K562 (cell line): ENCODE measurements around the gene PSMA6. TPM values are rescaled to one million over a fixed set of nuclear protein-coding genes. Genes with fewer than 3 reads are reported as not detected.

Experiments used
- ATAC-seq: fragments of 200-7000 bp; cut with Tn5 transposase; 3 replicates; pipeline ENCODE4 v1.9.1; 2020; ENCODE audit warnings: moderate library complexity
- BruUV-seq: library from RNA; stranded (reverse); fragments of 400-500 nt; replicated peaks from 2 replicates; lab custom pipeline; 2021; lab: Mats Ljungman, UMichigan
- CTCF ChIA-PET: fragments of 300-600 bp; formaldehyde crosslinking; extraction: SDS; loops from one replicate; lab custom pipeline; 2021; ENCODE audit warnings: low intra/inter-chr PET ratio; lab: Yijun Ruan, JAX
- POLR2A ChIA-PET: fragments of 300-600, 350-650 bp; sonication (Branson Sonifier 250); formaldehyde crosslinking; extraction: SDS; loops from one replicate; lab custom pipeline; 2021; ENCODE audit warnings: antibody characterized with exemption, inconsistent platforms; lab: Yijun Ruan, JAX
- DNase-seq, 4 experiments: peaks; one replicate each; pipeline versions ENCODE4 v3.0.0 to v3.0.0-alpha.2; 2011 to 2018; ENCODE audit warnings: low spot score in 3 of 4, mixed read lengths in 3 of 4; ENCODE audit errors: extremely low read depth in 1 of 4
- FAIRE-seq: peaks from 2 replicates; lab custom pipeline; 2011; peaks lifted over from hg19 to GRCh38; lab: Jason Lieb, UNC
- H2AFZ ChIP-seq: 2 replicates; pipeline ENCODE4 v1.6.0; 2011; ENCODE audit warnings: low read depth, low read length, control low read depth, inconsistent platforms
- H3K27ac ChIP-seq: fragments of 200-600 bp; 3 replicates; pipeline ENCODE4 v1.8.0; 2011; ENCODE audit warnings: low read depth, mild to moderate bottlenecking, control low read depth, inconsistent platforms, low read length, moderate library complexity, mixed read lengths; ENCODE audit errors: extremely low read depth
- H3K27me3 ChIP-seq, 2 experiments: fragments of 300-600 bp in 1 of 2; 2 replicates in 1 of 2; 3 replicates in 1 of 2; pipeline versions ENCODE4 v1.6.0 to v1.8.0; 2011; ENCODE audit warnings: inconsistent platforms in 2 of 2, low read length in 2 of 2, mild to moderate bottlenecking in 1 of 2, mixed read lengths in 1 of 2, moderate library complexity in 1 of 2; ENCODE audit not compliant: control insufficient read depth in 2 of 2, insufficient read depth in 2 of 2
- H3K36me3 ChIP-seq: fragments of 300-600 bp; 3 replicates; pipeline ENCODE4 v1.8.0; 2011; ENCODE audit warnings: mild to moderate bottlenecking, low read length, inconsistent platforms; ENCODE audit not compliant: control insufficient read depth, insufficient read depth
- H3K4me1 ChIP-seq, 2 experiments: fragments of 200-600 bp in 1 of 2; replicated peaks in 1 of 2; 2 replicates in 1 of 2; 3 replicates in 1 of 2; pipeline versions ENCODE4 v1.5.1 to v1.8.0; 2011; ENCODE audit warnings: inconsistent platforms in 2 of 2, low read length in 2 of 2, mild to moderate bottlenecking in 1 of 2, mixed read lengths in 1 of 2, moderate library complexity in 1 of 2; ENCODE audit not compliant: control insufficient read depth in 2 of 2, insufficient read depth in 2 of 2
- H3K4me2 ChIP-seq: 2 replicates; pipeline ENCODE4 v1.6.1; 2011; ENCODE audit warnings: low read length, control low read depth, inconsistent platforms, mixed read lengths; ENCODE audit not compliant: insufficient read depth
- H3K4me3 ChIP-seq: fragments of 200-600 bp; sonication (generic), shearing (Covaris generic); 2 replicates; pipeline ENCODE4 v1.5.1; 2016; ENCODE audit warnings: control low read depth, inconsistent platforms
- H3K79me2 ChIP-seq: fragments of 200-600 bp; 3 replicates; pipeline ENCODE4 v1.8.0; 2011; ENCODE audit warnings: low read length, inconsistent platforms; ENCODE audit not compliant: control insufficient read depth, insufficient read depth
- H3K9ac ChIP-seq, 2 experiments: 2 replicates each; pipeline versions ENCODE4 v1.6.0 to v1.6.1; 2011; ENCODE audit warnings: low read depth in 2 of 2, low read length in 2 of 2, control low read depth in 1 of 2, inconsistent platforms in 1 of 2, mild to moderate bottlenecking in 1 of 2, mixed read lengths in 1 of 2; ENCODE audit not compliant: insufficient read depth in 1 of 2
- H3K9me1 ChIP-seq: one replicate; pipeline ENCODE4 v1.6.0; 2011; ENCODE audit warnings: inconsistent platforms, mild to moderate bottlenecking, low read length, moderate library complexity; ENCODE audit not compliant: control insufficient read depth, insufficient read depth
- H3K9me3 ChIP-seq: replicated peaks from 2 replicates; pipeline ENCODE4 v1.5.1; 2011; ENCODE audit warnings: low read depth, low read length, inconsistent platforms; ENCODE audit not compliant: control insufficient read depth, insufficient read depth
- H4K20me1 ChIP-seq: replicated peaks from 2 replicates; pipeline ENCODE4 v1.6.1; 2011; ENCODE audit warnings: low read length, inconsistent platforms, mixed read lengths; ENCODE audit not compliant: control insufficient read depth, insufficient read depth
- CTCFL ChIP-seq: IDR thresholded peaks from 2 replicates; pipeline ENCODE4 v1.6.1; 2011; ENCODE audit warnings: borderline replicate concordance, low read depth, mild to moderate bottlenecking, moderate library complexity, low read length; ENCODE audit not compliant: insufficient read depth, poor library complexity, severe bottlenecking
- DACH1 ChIP-seq: fragments of 450-650 bp; IDR thresholded peaks from 2 replicates; pipeline ENCODE4 v1.6.1; 2018; ENCODE audit not compliant: partially characterized antibody
- KLF1 ChIP-seq: fragments of 450-650 bp; IDR thresholded peaks from 2 replicates; pipeline ENCODE4 v1.6.1; 2016; ENCODE audit warnings: missing genetic modification characterization, missing compliant biosample characterization
- MYBL2 ChIP-seq, 2 experiments: fragments of 450-650 bp in 1 of 2; sonication (generic) in 1 of 2; formaldehyde crosslinking in 1 of 2; IDR thresholded peaks; 2 replicates each; pipeline versions ENCODE4 v1.6.1 to v1.8.1; 2017 to 2022; ENCODE audit warnings: borderline replicate concordance in 1 of 2, inconsistent platforms in 1 of 2, low read depth in 1 of 2, mild to moderate bottlenecking in 1 of 2, missing genetic modification reagents in 1 of 2, moderate library complexity in 1 of 2
- RBM17 ChIP-seq: fragments of 200-400 bp; formaldehyde crosslinking; IDR thresholded peaks from 2 replicates; pipeline ENCODE4 v1.6.1; 2017; ENCODE audit warnings: low read depth, mild to moderate bottlenecking, low read length, borderline replicate concordance
- TEAD4 ChIP-seq, 2 experiments: sonication (generic) in 1 of 2; formaldehyde crosslinking in 1 of 2; IDR thresholded peaks; 2 replicates each; pipeline versions ENCODE4 v1.6.1 to v1.8.0; 2012 to 2022; ENCODE audit warnings: borderline replicate concordance in 1 of 2, inconsistent platforms in 1 of 2, low read length in 1 of 2, mild to moderate bottlenecking in 1 of 2, missing genetic modification reagents in 1 of 2
- ZNF589 ChIP-seq: fragments of 200-800 bp; sonication (Bioruptor generic); IDR thresholded peaks from 2 replicates; pipeline ENCODE4 v1.6.1; 2016; ENCODE audit warnings: low read depth, missing genetic modification characterization, missing compliant biosample characterization
- WGBS: fragments of 100-300 bp; shearing (Covaris generic); methylation state at CpG from one replicate; pipeline ENCODE4 v1.1.6; 2016; ENCODE audit warnings: low coverage, mixed read lengths; ENCODE audit not compliant: insufficient coverage; ENCODE audit errors: missing lambda C conversion rate; 5-methylcytosine and 5-hydroxymethylcytosine counted together
- in situ Hi-C: fragments of 300-500 bp; cut with MboI; formaldehyde crosslinking; loops from 4 replicates; pipeline ENCODE4 v1.15.0; 2018; ENCODE audit warnings: inconsistent platforms, mixed read lengths
- intact Hi-C: fragments of 100-400 bp; cut with micrococcal nuclease; formaldehyde crosslinking; loops from 2 replicates; pipeline ENCODE4 v1.14.2; 2022
- polyA plus RNA-seq, 8 experiments: library from polyadenylated mRNA; depleted of rRNA in 4 of 8; stranded (reverse) in 5 of 8; unstranded in 3 of 8; fragments of >200 nt; fragmentation: Nextera tagmentation in 2 of 8; fragmentation: Illumina TruSeq in 1 of 8; extraction: Ambion mirVana in 2 of 8; extraction: Trizol in 1 of 8; gene quantifications; 2 replicates each; pipeline versions ENCODE4 v1.2.1 to v1.2.3, GENCODE V29; 2011 to 2014; ENCODE audit warnings: inconsistent platforms in 1 of 8, missing spikeins in 1 of 8
- total RNA-seq, 7 experiments: library from RNA; depleted of rRNA in 6 of 7; stranded (reverse); fragments of >200 nt in 6 of 7; fragmentation: Illumina TruSeq in 2 of 7; extraction: Trizol in 2 of 7; gene quantifications; 2 replicates each; pipeline versions ENCODE4 v1.2.1 to v1.2.3, GENCODE V29; 2011 to 2021; ENCODE audit warnings: low replicate concordance in 1 of 7

The PSMA6 gene
- total and polyA plus RNA-seq, 9 of the 15 experiments (the other 6 are each of a cell fraction or from before 2014, with no cell fraction given) = 210 to 952 (median 288) TPM

DNA sequence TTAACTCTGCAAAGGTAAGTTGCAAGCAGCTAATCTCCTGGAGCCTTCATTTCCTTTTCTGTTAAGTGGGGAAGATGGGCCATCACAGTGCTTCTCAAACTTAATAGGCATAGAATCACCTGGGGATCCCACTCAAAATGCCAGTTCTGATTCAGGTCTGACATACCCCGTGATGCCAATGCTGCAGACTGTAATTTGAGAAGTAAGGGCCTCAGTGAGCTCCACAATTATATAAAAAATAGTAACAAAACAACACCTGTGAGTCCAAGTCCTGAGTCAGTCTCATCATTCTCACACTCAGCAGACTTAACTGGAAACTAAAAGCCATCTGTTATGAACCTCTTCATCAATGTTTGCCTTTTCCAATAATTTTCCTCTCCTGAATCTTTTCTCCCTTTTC is 10.8 kb upstream of the PSMA6 start:
- Histone ChIP-seq H3K9ac (no peak overlapping the region), H4K20me1 (no peaks in the 10 kb centered on the region), H3K27ac (no peak overlapping the region), H3K4me1 (peaks cover 0 to 4% of the 10 kb centered on the region in 2 experiments; a peak in 1 of 5 replicates), H3K27me3 (no peaks in the 10 kb centered on the region), H3K4me2 (no peak overlapping the region), H3K79me2 (no peaks in the 10 kb centered on the region), H2AFZ (no peak overlapping the region), H3K9me3 (no peaks in the 10 kb centered on the region), H3K36me3 (peaks cover 3% of the 10 kb centered on the region; the same call in 1 of the 3 replicates), H3K4me3 (no peak overlapping the region), H3K9me1 (no peaks in the 10 kb centered on the region)
- in situ Hi-C loops (no loop called here), intact Hi-C loops (no loop called here)
- TF ChIP-seq CTCFL = no peak
- TF ChIP-seq DACH1 = no peak
- no peak for TF ChIP-seq KLF1 (tag)
- no peak for TF ChIP-seq TEAD4 (IDR thresholded peaks at IDR 0.05; ENCODE audit: low read length)
- no peak for TF ChIP-seq TEAD4 (CRISPR knock-in tag; IDR thresholded peaks at IDR 0.05; ENCODE audit: borderline replicate concordance)
- no peak for TF ChIP-seq MYBL2 (IDR thresholded peaks at IDR 0.05; ENCODE audit: low read depth)
- no peak for TF ChIP-seq MYBL2 (CRISPR knock-in tag; IDR thresholded peaks at IDR 0.05; ENCODE audit: borderline replicate concordance)
- TF ChIP-seq RBM17 = no peak
- TF ChIP-seq ZNF589 (CRISPR knock-in tag) = no peak
- no peak for DNase-seq
- ChIA-PET POLR2A (no interaction called here), CTCF (no interaction called here)
- BruUV-seq = no TSS peak
- 45% methylated on average over 1 of the region's 1 CpG for WGBS
- no peak for ATAC-seq
- no peak for FAIRE-seq
